ENCODE results near the gene SLC1A6.

- TF ChIP-seq CTCF (conservative IDR thresholded peaks at IDR 0.05): no peak
- TF ChIP-seq ZFX (IDR thresholded peaks at IDR 0.05): no peak
Observed at GRCh38 chr19:14944456-14944855, 35.2 kb downstream of the SLC1A6 start.
